ENCODE measurements around the gene EPS8L2. TPM values are rescaled to one million over a fixed set of nuclear protein-coding genes. Genes with fewer than 3 reads are reported as not detected.
A peak's percentile ranks its signal among the peaks of the same experiment; 100 is the strongest.

The EPS8L2 gene
- total RNA-seq (2014; rRNA removed; shearing (Covaris generic)), result 12.7 and 18.5 TPM in 2 replicates

DNA sequence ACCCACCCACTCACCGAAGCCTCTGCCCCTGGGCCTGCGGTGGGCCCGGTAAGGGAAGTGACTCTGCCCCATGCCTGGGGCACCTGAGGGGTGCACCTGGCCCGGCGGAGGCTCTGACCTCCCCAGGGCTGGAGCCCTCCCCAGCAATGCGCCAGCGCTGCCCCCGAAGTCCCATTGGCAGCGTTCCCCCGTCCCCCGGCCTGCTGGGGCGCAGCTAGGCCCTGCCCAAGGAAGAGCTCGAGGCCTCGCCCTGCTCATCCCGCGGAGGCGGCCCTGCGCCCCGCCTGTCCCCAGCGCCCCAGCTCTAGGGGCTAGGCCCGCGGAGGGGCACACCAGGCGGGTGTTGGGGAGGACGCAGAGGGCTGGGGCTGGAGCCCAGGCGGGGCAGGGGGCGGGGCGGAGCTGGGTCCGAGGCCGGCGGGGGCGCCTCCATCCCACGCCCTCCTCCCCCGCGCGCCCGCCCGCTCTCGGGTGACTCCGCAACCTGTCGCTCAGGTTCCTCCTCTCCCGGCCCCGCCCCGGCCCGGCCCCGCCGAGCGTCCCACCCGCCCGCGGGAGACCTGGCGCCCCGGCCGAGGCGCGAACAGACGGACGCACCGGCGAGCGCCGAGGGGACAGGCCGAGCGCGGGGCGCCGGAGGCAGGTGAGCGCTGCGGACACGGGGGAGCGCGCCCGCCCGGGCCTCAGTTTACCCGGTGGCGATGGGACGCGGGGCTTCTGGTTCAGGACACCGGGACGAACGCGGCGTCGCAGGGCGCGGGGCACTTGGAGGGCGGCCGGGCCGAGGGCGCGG lies at the start of gene EPS8L2:
Gene EPS8L2, plus strand, starts transcription at position 586 of the 793 bp plus-strand sequence. CDS start 3,177 bp downstream, outside the sequence.
- H3K9me3 ChIP-seq (replicated peaks), result no peaks in the 10 kb centered on the region
- H3K4me1 ChIP-seq, result peaks cover 34% of the 10 kb centered on the region
- no peak for DNase-seq
- peak within 1 kb of the TSS; percentile 60; the same call in 1 of the 2 replicates for H3K27ac ChIP-seq
- H3K36me3 ChIP-seq, result no peaks in the 10 kb centered on the region
- no peak within 1 kb of the TSS for H3K4me3 ChIP-seq
- H3K27me3 ChIP-seq, result no peaks in the 10 kb centered on the region

DNA sequence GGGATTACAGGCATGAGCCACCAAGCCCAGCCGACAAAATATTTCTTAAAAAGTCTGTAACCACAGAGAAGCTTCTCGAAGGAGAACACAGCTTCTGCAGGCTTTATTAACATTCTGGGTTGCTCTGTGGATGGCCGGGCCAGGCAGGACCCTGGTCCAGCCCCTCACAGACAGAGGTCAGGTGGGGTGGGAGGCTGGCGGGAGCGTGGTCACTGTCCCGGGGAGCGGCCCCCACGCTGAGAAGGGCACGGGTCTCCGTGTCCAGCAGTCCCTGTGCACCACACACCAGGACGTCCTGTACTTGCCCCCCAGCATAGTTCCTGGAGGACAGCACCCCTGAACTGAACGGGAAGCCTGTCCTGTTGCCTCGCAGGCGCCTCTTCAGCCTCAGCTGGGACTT lies 49.6 kb upstream of the EPS8L2 start:
- Histone ChIP-seq H3K9me3 (replicated peaks) (no peaks in the 10 kb centered on the region), H3K4me1 (no peaks in the 10 kb centered on the region), H3K27me3 (no peaks in the 10 kb centered on the region), H3K36me3 (peaks cover 4% of the 10 kb centered on the region; the same call in 1 of the 2 replicates), H3K4me3 (no peak overlapping the region), H3K27ac (no peak overlapping the region)
- DNase-seq, result no peak

DNA sequence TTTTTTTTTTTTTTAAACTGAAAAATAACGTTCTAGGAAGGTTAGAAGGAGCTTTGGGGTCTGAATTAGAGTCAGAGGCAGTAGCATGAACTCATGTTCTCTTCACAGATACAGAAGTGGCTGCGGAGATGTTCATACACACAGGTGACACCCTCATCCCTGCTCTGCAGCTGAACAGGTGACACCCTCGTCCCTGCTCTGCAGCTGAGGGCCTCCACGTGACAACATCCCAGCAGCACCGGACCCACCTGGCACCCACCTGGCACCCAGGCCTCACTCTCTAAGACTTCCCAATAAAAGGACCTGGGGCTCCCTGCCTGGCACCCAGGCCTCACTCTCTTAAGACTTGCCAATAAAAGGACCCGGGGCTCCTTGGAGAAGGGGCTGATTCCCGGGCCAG lies 49.2 kb upstream of the EPS8L2 start:
- no peak for DNase-seq
- Histone ChIP-seq H3K4me1 (no peaks in the 10 kb centered on the region), H3K9me3 (replicated peaks) (no peaks in the 10 kb centered on the region), H3K36me3 (peaks cover 4% of the 10 kb centered on the region; the same call in 1 of the 2 replicates), H3K4me3 (no peak overlapping the region), H3K27ac (no peak overlapping the region), H3K27me3 (no peaks in the 10 kb centered on the region)

DNA sequence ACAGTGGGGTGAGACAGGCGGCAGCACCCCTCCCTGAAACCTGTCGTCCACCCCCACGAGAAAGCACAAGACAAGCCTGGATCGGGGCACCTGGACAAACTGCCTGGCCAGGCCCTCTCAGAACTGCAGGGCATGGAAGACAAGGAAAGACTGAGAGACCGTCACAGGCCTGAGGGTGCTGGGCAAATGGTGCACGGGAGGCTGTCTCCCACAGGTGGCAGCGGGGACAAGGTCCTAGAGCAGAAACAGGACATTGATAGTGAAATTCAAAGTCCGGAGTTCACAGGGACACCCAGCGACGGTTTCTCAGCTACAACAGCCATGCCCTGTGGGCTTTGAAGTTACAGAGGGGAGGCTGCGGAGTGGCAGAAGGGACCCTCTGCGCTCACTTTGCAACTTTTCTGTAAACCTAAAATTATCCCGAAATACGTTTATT lies 48.3 kb upstream of the EPS8L2 start:
- H3K9me3 ChIP-seq (replicated peaks), result no peaks in the 10 kb centered on the region
- no peak overlapping the region for H3K27ac ChIP-seq
- peaks cover 4% of the 10 kb centered on the region; the same call in 1 of the 2 replicates for H3K36me3 ChIP-seq
- DNase-seq, result no peak
- no peaks in the 10 kb centered on the region for H3K27me3 ChIP-seq
- H3K4me1 ChIP-seq, result no peaks in the 10 kb centered on the region
- H3K4me3 ChIP-seq, result no peak overlapping the region

DNA sequence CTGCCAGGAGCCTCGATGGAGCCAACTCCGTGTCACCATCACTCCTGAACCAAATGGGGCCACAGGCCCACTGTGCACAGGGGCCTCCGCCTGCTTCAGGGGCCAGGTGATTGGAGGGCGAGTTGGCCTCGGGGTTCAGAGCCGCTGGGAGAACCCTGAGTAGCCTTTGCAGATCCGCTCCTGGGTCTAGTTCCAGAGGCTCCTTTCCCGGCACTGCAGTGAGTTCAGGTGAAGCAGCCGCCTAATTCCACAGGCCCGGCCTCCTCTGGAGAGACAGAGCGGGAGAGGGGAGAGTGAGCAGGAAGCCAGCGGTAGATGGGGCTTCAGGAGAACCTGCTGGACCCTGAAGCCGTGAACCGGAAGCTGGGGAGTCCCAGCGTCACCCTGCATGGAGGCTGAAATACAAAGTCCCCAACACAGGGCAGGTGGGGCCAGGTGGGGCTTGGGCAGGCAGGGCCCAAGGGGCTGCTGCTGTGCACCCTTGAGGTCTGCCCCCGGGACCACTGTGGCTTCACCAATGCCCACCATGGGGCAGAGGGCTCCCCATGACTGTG lies 46.4 kb upstream of the EPS8L2 start:
- no peak for DNase-seq
- Histone ChIP-seq H3K9me3 (replicated peaks) (no peaks in the 10 kb centered on the region), H3K36me3 (peaks cover 14% of the 10 kb centered on the region; the same call in 1 of the 2 replicates), H3K4me3 (no peak overlapping the region), H3K27me3 (no peaks in the 10 kb centered on the region), H3K4me1 (no peaks in the 10 kb centered on the region), H3K27ac (no peak overlapping the region)

DNA sequence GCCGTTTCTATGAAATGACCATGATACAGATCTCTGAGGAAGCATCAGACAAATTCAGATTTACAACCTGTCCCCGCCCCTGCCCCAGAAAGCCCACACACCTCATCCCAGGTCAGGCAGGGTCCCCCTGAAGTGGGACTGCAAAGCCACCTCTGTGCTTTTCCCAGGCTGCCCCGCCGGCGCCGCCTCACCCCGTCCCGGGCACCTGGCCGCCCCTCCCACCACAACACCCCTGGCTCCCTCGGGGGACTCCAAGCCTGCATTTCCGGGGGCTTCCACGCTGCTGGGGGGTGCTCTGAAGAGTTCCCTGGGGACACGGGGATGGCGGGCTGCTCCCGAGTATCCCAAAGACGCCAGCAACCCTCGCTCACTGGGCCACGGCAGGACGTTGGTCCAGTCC lies 45.8 kb upstream of the EPS8L2 start:
- Histone ChIP-seq H3K4me1 (no peaks in the 10 kb centered on the region), H3K9me3 (replicated peaks) (no peaks in the 10 kb centered on the region), H3K4me3 (no peak overlapping the region), H3K36me3 (peaks cover 14% of the 10 kb centered on the region; the same call in 1 of the 2 replicates), H3K27me3 (no peaks in the 10 kb centered on the region), H3K27ac (no peak overlapping the region)
- no peak for DNase-seq

DNA sequence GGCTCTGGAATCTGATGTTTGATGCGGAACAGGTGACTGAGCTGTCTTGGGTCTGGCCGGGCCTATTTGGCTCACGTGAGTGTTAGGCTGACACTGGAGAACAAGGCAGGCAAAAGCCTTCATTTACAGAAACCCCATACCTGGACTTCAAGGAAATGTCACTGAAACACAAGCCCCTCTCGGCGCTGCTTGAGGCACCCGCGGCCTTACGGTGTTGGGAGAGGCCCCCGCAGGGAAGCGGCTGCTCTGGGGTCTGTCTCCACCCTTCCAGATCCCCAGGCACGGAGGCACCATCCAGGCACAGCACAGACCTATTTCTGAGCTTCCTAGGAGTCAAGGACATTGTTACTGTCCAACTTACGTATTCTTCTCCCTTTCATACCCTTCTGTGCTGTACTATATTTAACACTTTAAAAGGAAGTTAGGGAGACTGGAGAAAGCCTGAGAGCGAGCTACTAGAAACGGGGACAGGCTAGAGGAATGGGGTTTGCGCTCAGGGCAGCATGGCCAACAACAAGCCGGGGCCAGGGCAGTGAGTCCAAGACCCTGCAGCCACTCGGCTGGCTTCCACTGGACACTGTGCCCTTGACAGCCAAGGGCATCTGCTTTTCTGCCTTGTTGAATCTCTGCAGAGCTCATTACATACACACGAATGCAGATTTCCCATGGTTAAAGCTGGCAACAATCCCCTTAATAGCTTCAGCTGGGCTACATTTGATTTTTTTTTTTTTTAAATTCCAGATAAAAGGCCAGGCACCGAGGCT lies 45.2 kb upstream of the EPS8L2 start:
- H3K36me3 ChIP-seq, result peaks cover 14% of the 10 kb centered on the region; the same call in 1 of the 2 replicates
- no peak overlapping the region for H3K4me3 ChIP-seq
- H3K27ac ChIP-seq, result no peak overlapping the region
- peaks cover 4% of the 10 kb centered on the region for H3K4me1 ChIP-seq
- H3K9me3 ChIP-seq (replicated peaks), result no peaks in the 10 kb centered on the region
- no peaks in the 10 kb centered on the region for H3K27me3 ChIP-seq
- DNase-seq, result no peak

DNA sequence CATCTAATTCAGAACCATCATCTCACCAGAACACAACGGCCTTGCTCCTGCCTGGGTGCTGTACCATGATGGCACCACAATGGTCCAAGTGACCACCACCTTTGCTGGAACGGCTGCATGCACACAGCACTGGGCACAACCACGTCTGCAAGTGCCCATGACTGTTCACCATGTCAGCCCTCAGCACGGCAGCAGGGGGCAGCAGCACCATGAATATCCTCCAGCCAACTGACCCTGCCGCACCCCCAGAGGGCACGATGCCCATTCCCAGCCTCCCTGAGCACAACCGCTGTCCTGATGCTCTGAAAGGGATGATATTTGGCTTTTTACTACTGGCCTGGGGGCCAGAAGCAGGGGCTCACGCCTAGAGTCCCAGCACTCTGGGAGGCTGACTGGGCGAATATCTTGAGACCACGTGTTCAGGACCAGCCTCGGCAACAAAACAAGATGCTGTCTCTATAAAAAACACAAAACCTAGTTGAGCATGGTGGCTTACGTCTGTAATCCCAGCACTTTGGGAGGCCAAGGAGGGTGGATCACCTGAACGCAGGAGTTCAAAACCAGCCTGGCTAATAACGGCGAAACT lies 43.2 kb upstream of the EPS8L2 start:
- Histone ChIP-seq H3K4me1 (peaks cover 13% of the 10 kb centered on the region), H3K9me3 (replicated peaks) (no peaks in the 10 kb centered on the region), H3K4me3 (no peak overlapping the region), H3K36me3 (peaks cover 19% of the 10 kb centered on the region), H3K27me3 (no peaks in the 10 kb centered on the region), H3K27ac (no peak overlapping the region)
- peak; percentile 71 to 75 for DNase-seq

DNA sequence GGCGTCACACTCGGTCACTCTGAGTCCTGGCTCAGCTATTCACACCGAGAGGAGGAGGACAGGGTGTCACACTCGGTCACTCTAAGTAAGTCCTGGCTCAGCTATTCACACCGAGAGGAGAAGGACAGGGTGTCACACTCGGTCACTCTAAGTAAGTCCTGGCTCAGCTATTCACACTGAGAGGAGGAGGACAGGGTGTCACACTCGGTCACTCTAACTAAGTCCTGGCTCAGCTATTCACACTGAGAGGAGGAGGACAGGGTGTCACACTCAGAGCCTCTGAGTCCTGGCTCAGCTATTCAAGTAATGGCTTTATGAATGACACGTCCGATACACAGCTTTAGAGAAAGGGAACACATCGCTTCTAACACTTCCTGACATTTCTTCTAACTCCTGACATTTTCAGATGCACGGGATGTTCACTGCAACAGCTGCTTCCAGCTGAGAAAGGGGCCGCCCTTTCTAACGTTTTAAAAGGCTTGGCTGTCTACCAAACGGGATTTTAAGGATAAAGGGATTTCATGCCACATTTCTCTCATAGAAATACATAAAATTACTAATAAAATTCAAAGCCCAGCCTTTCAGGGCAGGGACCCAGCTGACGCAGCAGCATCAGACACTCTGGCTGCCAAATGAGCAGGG lies 40.8 kb upstream of the EPS8L2 start:
- peaks cover 16% of the 10 kb centered on the region for H3K36me3 ChIP-seq
- DNase-seq, result peak; percentile 91 to 98
- H3K4me1 ChIP-seq, result peaks cover 19% of the 10 kb centered on the region
- H3K27ac ChIP-seq, result peak overlapping the region; percentile 96
- H3K4me3 ChIP-seq, result no peak overlapping the region
- H3K27me3 ChIP-seq, result no peaks in the 10 kb centered on the region
- H3K9me3 ChIP-seq (replicated peaks), result no peaks in the 10 kb centered on the region

DNA sequence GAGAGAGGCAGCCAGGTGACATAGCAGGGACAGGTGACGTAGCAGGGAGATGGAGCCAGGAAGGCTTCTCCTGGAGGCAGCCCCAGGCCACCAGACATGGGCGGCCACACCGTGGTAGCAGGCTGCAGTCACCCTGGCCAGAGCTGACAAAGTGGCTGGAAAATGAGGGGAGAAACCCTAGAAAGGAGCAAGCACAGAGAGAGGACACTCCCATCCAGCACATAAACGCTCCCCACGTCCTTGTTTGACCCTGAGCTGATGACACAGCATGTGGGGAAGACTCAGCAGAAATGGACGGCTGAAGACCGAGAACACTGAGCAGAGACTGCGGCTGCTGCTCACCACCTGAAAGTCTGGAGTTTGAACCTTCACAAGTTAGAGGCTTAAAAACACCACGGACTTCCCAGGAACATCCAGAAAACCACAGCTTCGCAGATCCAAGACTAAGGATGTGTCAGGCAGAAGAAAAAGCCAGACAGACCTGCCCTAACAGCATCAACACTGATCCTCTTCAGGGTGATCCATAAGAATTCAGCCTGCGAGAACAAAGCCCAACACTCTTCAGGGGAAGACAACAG lies 40.2 kb upstream of the EPS8L2 start:
- H3K36me3 ChIP-seq, result peaks cover 18% of the 10 kb centered on the region
- DNase-seq, result no peak
- H3K9me3 ChIP-seq (replicated peaks), result no peaks in the 10 kb centered on the region
- H3K4me1 ChIP-seq, result peaks cover 19% of the 10 kb centered on the region
- peak overlapping the region; percentile 0; the same call in 1 of the 2 replicates for H3K4me3 ChIP-seq
- H3K27me3 ChIP-seq, result no peaks in the 10 kb centered on the region
- H3K27ac ChIP-seq, result peak overlapping the region; percentile 96

DNA sequence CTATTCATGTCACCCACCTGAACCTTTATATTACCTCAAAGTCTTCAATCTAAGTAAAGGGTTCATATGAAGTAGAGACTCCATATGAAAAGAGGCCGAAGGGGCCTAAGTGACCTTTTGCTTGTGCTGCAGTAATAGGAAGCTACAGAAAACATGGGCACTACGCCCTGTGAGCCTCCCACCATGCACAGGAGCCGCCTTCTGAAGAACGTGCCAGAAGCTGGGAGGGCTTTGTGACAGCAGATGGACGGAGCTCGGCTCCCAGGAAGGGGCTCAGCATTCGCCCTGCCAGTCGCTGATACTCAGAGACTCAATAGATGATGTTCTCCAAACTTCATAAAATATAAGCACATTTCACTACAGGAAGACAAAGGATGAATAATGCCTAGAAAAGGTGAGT lies 32.2 kb upstream of the EPS8L2 start:
- no peak overlapping the region for H3K27ac ChIP-seq

DNA sequence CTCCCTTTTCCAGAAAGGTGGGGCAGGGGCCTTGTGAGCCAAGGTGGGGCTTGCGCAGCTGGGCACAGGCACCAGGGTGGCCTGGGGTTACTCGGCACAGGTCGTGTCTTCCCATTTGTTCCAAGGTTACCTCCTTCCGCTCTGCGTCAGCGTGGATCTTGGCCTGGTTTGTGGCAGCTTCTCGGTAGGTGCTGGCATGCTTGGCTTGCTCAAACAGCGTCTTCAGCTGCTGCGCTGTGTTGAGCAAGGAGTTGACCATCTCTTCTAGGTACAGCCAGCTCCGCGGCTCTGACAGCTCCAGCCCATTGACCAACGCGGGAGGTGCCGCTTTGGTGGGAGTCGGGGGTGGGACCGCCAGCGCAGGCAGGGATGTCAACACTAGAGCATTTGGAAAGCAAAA lies 31.6 kb upstream of the EPS8L2 start:
- DNase-seq, result no peak
- no peak overlapping the region for H3K4me3 ChIP-seq
- no peaks in the 10 kb centered on the region for H3K9me3 ChIP-seq (replicated peaks)
- H3K4me1 ChIP-seq, result no peaks in the 10 kb centered on the region
- peaks cover 33% of the 10 kb centered on the region for H3K36me3 ChIP-seq
- no peaks in the 10 kb centered on the region for H3K27me3 ChIP-seq
- no peak overlapping the region for H3K27ac ChIP-seq

More for the DNA sequence above, 32.2 kb upstream of the EPS8L2 start:
- H3K9me3 ChIP-seq (replicated peaks), result no peaks in the 10 kb centered on the region
- no peak for DNase-seq
- H3K4me3 ChIP-seq, result no peak overlapping the region
- peaks cover 33% of the 10 kb centered on the region for H3K36me3 ChIP-seq
- H3K27me3 ChIP-seq, result no peaks in the 10 kb centered on the region
- H3K4me1 ChIP-seq, result no peaks in the 10 kb centered on the region

DNA sequence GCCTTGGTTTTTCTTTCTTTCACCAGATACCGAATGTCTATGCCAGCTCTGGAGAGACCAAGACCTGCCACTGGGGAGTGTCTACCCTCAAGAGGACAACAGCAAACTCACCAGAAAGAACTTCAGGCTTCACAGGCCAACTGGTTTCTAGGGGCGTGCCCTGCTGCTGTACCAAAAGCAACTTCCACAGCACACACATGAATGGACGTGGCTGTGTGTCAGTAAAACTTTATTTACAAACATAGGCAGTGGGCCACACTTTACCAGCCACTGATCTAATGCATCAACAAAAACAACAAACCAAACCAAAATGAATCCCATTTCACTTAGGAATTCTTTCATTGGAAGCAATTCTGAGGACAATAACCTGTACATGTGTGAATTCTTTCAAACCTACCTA lies 27.7 kb upstream of the EPS8L2 start:
- H3K4me1 ChIP-seq, result no peaks in the 10 kb centered on the region
- H3K4me3 ChIP-seq, result no peak overlapping the region
- no peak overlapping the region for H3K27ac ChIP-seq
- no peak for DNase-seq
- no peaks in the 10 kb centered on the region for H3K27me3 ChIP-seq
- no peaks in the 10 kb centered on the region for H3K9me3 ChIP-seq (replicated peaks)
- H3K36me3 ChIP-seq, result peaks cover 25% of the 10 kb centered on the region
